GM12801 (cell line): ENCODE measurements around the gene TRAPPC14.

Experiments used
- CTCF ChIP-seq: IDR thresholded peaks from one replicate; pipeline ENCODE4 v1.5.1; 2011; ENCODE audit warnings: control low read depth; ENCODE audit not compliant: insufficient read length; ENCODE audit errors: extremely low read depth

TRAPPC14 gene

GRCh38 chr7:100158229-100159098, at the start of gene TRAPPC14:
TSS of gene TRAPPC14 (minus strand) at chr7:100158723. CDS start at chr7:100158499, 224 bp downstream.
- no peak for TF ChIP-seq CTCF

GRCh38 chr7:100204454-100204853, 45.9 kb upstream of the TRAPPC14 start:
- no peak for TF ChIP-seq CTCF

- no peak for TF ChIP-seq CTCF
Observed at GRCh38 chr7:100200693-100201092, 42.2 kb upstream of the TRAPPC14 start.

GRCh38 chr7:100198266-100198665, 39.7 kb upstream of the TRAPPC14 start:
- no peak for TF ChIP-seq CTCF

GRCh38 chr7:100195222-100195621, 36.7 kb upstream of the TRAPPC14 start:
- TF ChIP-seq CTCF, result no peak

GRCh38 chr7:100192969-100193368, 34.4 kb upstream of the TRAPPC14 start:
- TF ChIP-seq CTCF, result no peak

GRCh38 chr7:100191775-100192174, 33.3 kb upstream of the TRAPPC14 start:
- no peak for TF ChIP-seq CTCF
